Measurements from ENCODE around the gene MRTFA.

DNA sequence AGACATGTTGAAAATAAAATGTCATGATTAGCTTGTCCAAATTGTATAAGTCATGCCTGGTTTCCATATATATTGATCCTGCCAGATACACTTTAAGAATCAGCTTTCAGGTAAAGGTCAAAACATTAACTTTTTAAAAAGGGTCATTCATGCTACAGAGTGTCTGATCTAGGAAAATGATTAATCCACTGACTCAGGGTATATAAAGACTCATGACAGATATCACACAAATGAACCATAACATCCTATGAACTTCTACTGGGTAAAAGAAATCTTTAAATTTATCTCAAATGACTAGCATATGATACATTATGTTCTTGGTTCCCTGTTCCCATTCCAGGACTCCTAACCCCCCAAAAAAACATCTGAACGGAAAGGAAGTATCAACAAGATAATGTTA, 11.7 kb downstream of the MRTFA start:
- TF ChIP-seq PAX5 (IDR thresholded peaks at IDR 0.05; ENCODE audit: insufficient read depth, low read length, severe bottlenecking) (no peak), SPI1 (IDR thresholded peaks at IDR 0.05; ENCODE audit: low read depth, low read length) (no peak)
